Measurements from ENCODE around the gene AHRR.

DNA sequence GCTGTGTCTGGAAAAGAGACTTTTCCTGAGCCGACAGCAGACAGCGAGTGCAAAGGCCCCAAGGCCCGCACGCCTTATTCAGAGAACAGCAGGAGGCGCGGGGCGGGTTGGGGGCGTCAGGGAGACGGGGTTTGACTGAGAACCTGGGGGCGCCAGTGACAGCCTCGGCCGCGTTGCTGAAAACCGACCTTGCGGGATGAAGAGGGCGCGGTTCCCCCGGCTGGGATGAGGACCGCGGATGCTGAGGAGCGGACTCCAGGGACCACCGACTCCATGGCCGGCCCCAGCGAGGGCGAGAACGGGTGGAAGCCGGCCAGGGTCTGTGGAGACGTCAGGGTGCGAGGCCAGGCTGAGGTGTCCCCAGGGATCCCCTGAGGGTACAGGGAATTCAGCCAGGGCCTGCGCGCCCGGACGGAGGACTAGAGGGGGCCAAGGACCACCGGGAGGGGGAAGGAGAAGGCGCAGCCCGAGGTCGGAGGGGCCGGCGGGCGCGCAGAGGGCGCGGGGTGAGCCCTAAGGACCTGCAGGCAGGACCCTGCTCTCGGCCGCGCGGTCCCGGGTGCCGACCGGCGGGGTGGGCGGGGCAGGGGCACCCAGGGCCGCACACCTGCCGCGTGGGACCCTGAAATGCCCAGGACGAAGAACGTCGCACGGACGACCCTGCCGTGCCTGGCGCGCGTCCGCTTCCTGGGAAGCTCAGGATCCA, 837 bp upstream of the AHRR start:
- TF ChIP-seq, protein P1, sequence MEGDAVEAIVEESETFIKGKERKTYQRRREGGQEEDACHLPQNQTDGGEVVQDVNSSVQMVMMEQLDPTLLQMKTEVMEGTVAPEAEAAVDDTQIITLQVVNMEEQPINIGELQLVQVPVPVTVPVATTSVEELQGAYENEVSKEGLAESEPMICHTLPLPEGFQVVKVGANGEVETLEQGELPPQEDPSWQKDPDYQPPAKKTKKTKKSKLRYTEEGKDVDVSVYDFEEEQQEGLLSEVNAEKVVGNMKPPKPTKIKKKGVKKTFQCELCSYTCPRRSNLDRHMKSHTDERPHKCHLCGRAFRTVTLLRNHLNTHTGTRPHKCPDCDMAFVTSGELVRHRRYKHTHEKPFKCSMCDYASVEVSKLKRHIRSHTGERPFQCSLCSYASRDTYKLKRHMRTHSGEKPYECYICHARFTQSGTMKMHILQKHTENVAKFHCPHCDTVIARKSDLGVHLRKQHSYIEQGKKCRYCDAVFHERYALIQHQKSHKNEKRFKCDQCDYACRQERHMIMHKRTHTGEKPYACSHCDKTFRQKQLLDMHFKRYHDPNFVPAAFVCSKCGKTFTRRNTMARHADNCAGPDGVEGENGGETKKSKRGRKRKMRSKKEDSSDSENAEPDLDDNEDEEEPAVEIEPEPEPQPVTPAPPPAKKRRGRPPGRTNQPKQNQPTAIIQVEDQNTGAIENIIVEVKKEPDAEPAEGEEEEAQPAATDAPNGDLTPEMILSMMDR (IDR thresholded peaks at IDR 0.05; ENCODE audit: insufficient read depth, low read depth, low read length) = no peak
- TF ChIP-seq EZH2 (IDR thresholded peaks at IDR 0.05; ENCODE audit: insufficient read depth, low read length) = peak; percentile 62
